Keratinocyte (primary cell): ENCODE data around the gene THAP11. TPM values are rescaled to one million over a fixed set of nuclear protein-coding genes. Genes with fewer than 3 reads are reported as not detected.

ENCODE experiments used
- DNase-seq: peaks from one replicate; pipeline ENCODE4 v3.0.0-alpha.2; 2011; ENCODE audit warnings: low read depth, missing footprints, low spot score
- FAIRE-seq: peaks from 2 replicates; lab custom pipeline; 2011; peaks lifted over from hg19 to GRCh38; lab: Jason Lieb, UNC
- H2AFZ ChIP-seq: 2 replicates; pipeline ENCODE4 v1.6.0; 2012; ENCODE audit warnings: low read length, control low read depth, inconsistent platforms; ENCODE audit not compliant: control insufficient read depth
- H3K27ac ChIP-seq: 2 replicates; pipeline ENCODE4 v1.5.1; 2011; ENCODE audit warnings: low read length; ENCODE audit not compliant: control insufficient read depth, insufficient read depth
- H3K27me3 ChIP-seq: 3 replicates; pipeline ENCODE4 v1.6.0; 2011; ENCODE audit warnings: low read length; ENCODE audit not compliant: control insufficient read depth, insufficient read depth; ENCODE audit errors: extremely low read depth
- H3K36me3 ChIP-seq, 2 experiments: 2 replicates in 1 of 2; 3 replicates in 1 of 2; pipeline ENCODE4 v1.5.1; 2011; ENCODE audit warnings: low read length in 2 of 2, mild to moderate bottlenecking in 1 of 2; ENCODE audit not compliant: control insufficient read depth in 2 of 2, insufficient read depth in 2 of 2; ENCODE audit errors: extremely low read depth in 1 of 2
- H3K4me1 ChIP-seq: 3 replicates; pipeline ENCODE4 v1.5.1; 2011; ENCODE audit warnings: low read length; ENCODE audit not compliant: control insufficient read depth, insufficient read depth; ENCODE audit errors: extremely low read depth
- H3K4me2 ChIP-seq: 3 replicates; pipeline ENCODE4 v1.6.0; 2011; ENCODE audit warnings: low read depth, low read length; ENCODE audit not compliant: control insufficient read depth, insufficient read depth; ENCODE audit errors: extremely low read depth
- H3K4me3 ChIP-seq, 3 experiments: fragments of 200-600 bp in 1 of 3; sonication (generic) in 1 of 3; 2 replicates in 2 of 3; 3 replicates in 1 of 3; pipeline ENCODE4 v1.5.1; 2011 to 2016; ENCODE audit warnings: low read length in 3 of 3, mild to moderate bottlenecking in 3 of 3, control low read depth in 2 of 3, inconsistent platforms in 1 of 3, low read depth in 1 of 3, mixed read lengths in 1 of 3, mixed run types in 1 of 3, moderate library complexity in 1 of 3; ENCODE audit not compliant: control insufficient read depth in 2 of 3, insufficient read depth in 2 of 3; ENCODE audit errors: extremely low read depth in 1 of 3
- H3K79me2 ChIP-seq: 2 replicates; pipeline ENCODE4 v1.6.0; 2012; ENCODE audit warnings: low read length; ENCODE audit not compliant: control insufficient read depth, insufficient read depth
- H3K9ac ChIP-seq: 3 replicates; pipeline ENCODE4 v1.6.0; 2011; ENCODE audit warnings: low read length; ENCODE audit not compliant: control insufficient read depth, insufficient read depth; ENCODE audit errors: extremely low read depth
- H3K9me1 ChIP-seq: 3 replicates; pipeline ENCODE4 v1.6.0; 2011; ENCODE audit warnings: low read length; ENCODE audit not compliant: control insufficient read depth, insufficient read depth; ENCODE audit errors: extremely low read depth
- H3K9me3 ChIP-seq: 2 replicates; pipeline ENCODE4 v1.5.1; 2012; ENCODE audit warnings: low read depth, low read length; ENCODE audit not compliant: control insufficient read depth
- H4K20me1 ChIP-seq: 3 replicates; pipeline ENCODE4 v1.6.0; 2011; ENCODE audit warnings: low read length; ENCODE audit not compliant: control insufficient read depth, insufficient read depth; ENCODE audit errors: extremely low read depth
- CTCF ChIP-seq, 3 experiments: IDR thresholded peaks in 1 of 3; conservative IDR thresholded peaks in 1 of 3; optimal IDR thresholded peaks in 1 of 3; 2 replicates in 2 of 3; 3 replicates in 1 of 3; pipeline versions ENCODE3 to v1.5.1; 2011; ENCODE audit warnings: low read length in 3 of 3, mild to moderate bottlenecking in 3 of 3, moderate library complexity in 2 of 3, control low read depth in 1 of 3, inconsistent platforms in 1 of 3; ENCODE audit not compliant: insufficient read depth in 2 of 3; ENCODE audit errors: extremely low read depth in 1 of 3
- EZH2 ChIP-seq: IDR thresholded peaks from one replicate; pipeline ENCODE4 v1.6.1; 2012; ENCODE audit warnings: inconsistent platforms, mild to moderate bottlenecking, low read length, moderate library complexity
- dilution Hi-C: fragments of 300-500 bp; cut with MboI; formaldehyde crosslinking; loops from one replicate; pipeline ENCODE4 v1.7.0; 2020; ENCODE audit warnings: low sequenced_read_pairs; ENCODE audit not compliant: extremely low pct_ligation_motif_present
- polyA plus RNA-seq, 5 experiments: library from polyadenylated mRNA; depleted of rRNA in 3 of 5; stranded (reverse) in 3 of 5; stranded (forward) in 1 of 5; unstranded in 1 of 5; fragments of >200 nt; gene quantifications; 1 replicate in 1 of 5; 2 replicates in 3 of 5; 3 replicates in 1 of 5; pipeline versions ENCODE4 v1.2.1 to v1.2.3, GENCODE V29; 2011 to 2012; ENCODE audit warnings: missing spikeins in 2 of 5, low read depth in 1 of 5, low replicate concordance in 1 of 5

The THAP11 gene
- polyA plus RNA-seq, 1 donor (not counting 4 experiments of a cell fraction or from before 2014, with no cell fraction given) = 11.8 TPM

- DNase-seq = no peak
- dilution Hi-C loops = no loop called here
- H3K9ac ChIP-seq = peak overlapping the region; percentile 75
- H3K79me2 ChIP-seq = peaks cover 94% of the 10 kb centered on the region
- H4K20me1 ChIP-seq = peaks cover 46% of the 10 kb centered on the region
- peaks cover 5 to 41% of the 10 kb centered on the region in 2 experiments for H3K36me3 ChIP-seq
- H3K4me1 ChIP-seq = peaks cover 37% of the 10 kb centered on the region
- no peaks in the 10 kb centered on the region for H3K27me3 ChIP-seq
- H3K9me3 ChIP-seq = no peaks in the 10 kb centered on the region
- H2AFZ ChIP-seq = no peak overlapping the region
- no peak overlapping the region for H3K4me3 ChIP-seq
- peak overlapping the region; percentile 97 for H3K27ac ChIP-seq
- no peak overlapping the region for H3K4me2 ChIP-seq
- FAIRE-seq = no peak
- peaks cover 10% of the 10 kb centered on the region for H3K9me1 ChIP-seq
- TF ChIP-seq EZH2 (no peak), CTCF (optimal IDR thresholded peaks at IDR 0.05 in 1 of 3, IDR thresholded peaks at IDR 0.05 in 1 of 3, conservative IDR thresholded peaks at IDR 0.05 in 1 of 3; ENCODE audit: extremely low read depth in 1 of 3, insufficient read depth in 2 of 3, low read length in 3 of 3) (no peak)
These were observed 16.4 kb downstream of the THAP11 start for GRCh38 chr16:67858500-67858899.

GRCh38 chr16:67860589-67861398 lies 18.7 kb downstream of the THAP11 start:
- no peaks in the 10 kb centered on the region for H3K9me3 ChIP-seq
- peaks cover 8% of the 10 kb centered on the region for H3K9me1 ChIP-seq
- H2AFZ ChIP-seq = no peak overlapping the region
- H4K20me1 ChIP-seq = peaks cover 43% of the 10 kb centered on the region
- DNase-seq (no peak), FAIRE-seq (no peak)
- dilution Hi-C loops = no loop called here
- H3K9ac ChIP-seq = peak overlapping the region; percentile 47
- no peak for TF ChIP-seq EZH2
- TF ChIP-seq CTCF (optimal IDR thresholded peaks at IDR 0.05 in 1 of 3, IDR thresholded peaks at IDR 0.05 in 1 of 3, conservative IDR thresholded peaks at IDR 0.05 in 1 of 3; ENCODE audit: extremely low read depth in 1 of 3, insufficient read depth in 2 of 3, low read length in 3 of 3) = no peak
- peaks cover 88% of the 10 kb centered on the region for H3K79me2 ChIP-seq
- no peak overlapping the region for H3K4me3 ChIP-seq
- H3K36me3 ChIP-seq = peaks cover 14 to 49% of the 10 kb centered on the region in 2 experiments
- H3K4me1 ChIP-seq = peaks cover 37% of the 10 kb centered on the region
- H3K27ac ChIP-seq = peak overlapping the region; percentile 72
- H3K4me2 ChIP-seq = no peak overlapping the region
- H3K27me3 ChIP-seq = no peaks in the 10 kb centered on the region
